CD4-positive, CD25-positive, alpha-beta regulatory T cell (primary cell): ENCODE measurements around the gene FOXK1. TPM values are rescaled to one million over a fixed set of nuclear protein-coding genes. Genes with fewer than 3 reads are reported as not detected.

Experiments used
- ATAC-seq, 2 donors: fragments of 150-1000 bp; cut with Tn5 transposase; one replicate each; pipeline ENCODE4 v1.10.0; 2021; ENCODE audit warnings: low read depth in 2 of 2, moderate number of reproducible peaks in 2 of 2, moderate library complexity in 1 of 2
- DNase-seq, 3 donors: peaks; one replicate each; pipeline versions ENCODE4 v3.0.0 to v3.0.0-alpha.2; 2012 to 2022; ENCODE audit warnings: mixed read lengths in 1 of 3
- H3K27ac ChIP-seq: one replicate; pipeline ENCODE4 v1.7.0; 2013; ENCODE audit warnings: mild to moderate bottlenecking, low read length; ENCODE audit not compliant: insufficient read depth, poor library complexity, severe bottlenecking
- H3K27me3 ChIP-seq: one replicate; pipeline ENCODE4 v1.7.0; 2013; ENCODE audit warnings: low read length; ENCODE audit not compliant: control insufficient read depth, insufficient read depth
- H3K36me3 ChIP-seq: one replicate; pipeline ENCODE4 v1.7.0; 2013; ENCODE audit warnings: mild to moderate bottlenecking, low read length, moderate library complexity; ENCODE audit not compliant: control insufficient read depth, insufficient read depth
- H3K4me1 ChIP-seq: 2 replicates; pipeline ENCODE4 v1.7.0; 2013; ENCODE audit warnings: mild to moderate bottlenecking, low read length; ENCODE audit not compliant: insufficient read depth, control insufficient read depth, poor library complexity, severe bottlenecking
- H3K4me3 ChIP-seq: one replicate; pipeline ENCODE4 v1.7.0; 2013; ENCODE audit warnings: low read depth, mild to moderate bottlenecking, low read length, moderate library complexity
- H3K9me3 ChIP-seq, 2 experiments: 1 replicate in 1 of 2; 2 replicates in 1 of 2; pipeline ENCODE4 v1.7.0; 2013; ENCODE audit warnings: low read length in 2 of 2, mild to moderate bottlenecking in 1 of 2, moderate library complexity in 1 of 2; ENCODE audit not compliant: control insufficient read depth in 2 of 2
- H3K27ac Mint-ChIP-seq, 3 donors: one replicate each; pipeline ENCODE4 v1.8.0; 2020 to 2022; ENCODE audit warnings: mild to moderate bottlenecking in 3 of 3, mixed read lengths in 3 of 3, moderate library complexity in 2 of 3
- H3K27me3 Mint-ChIP-seq: one replicate; pipeline ENCODE4 v1.8.0; 2022; ENCODE audit warnings: mild to moderate bottlenecking, mixed read lengths
- H3K36me3 Mint-ChIP-seq: one replicate; pipeline ENCODE4 v1.8.0; 2020; ENCODE audit warnings: mixed read lengths
- H3K4me1 Mint-ChIP-seq, 4 donors: one replicate each; pipeline ENCODE4 v1.8.0; 2020 to 2022; ENCODE audit warnings: mixed read lengths in 4 of 4, mild to moderate bottlenecking in 1 of 4
- H3K4me3 Mint-ChIP-seq, 4 donors: one replicate each; pipeline ENCODE4 v1.8.0; 2020 to 2022; ENCODE audit warnings: mild to moderate bottlenecking in 4 of 4, mixed read lengths in 4 of 4, moderate library complexity in 3 of 4
- H3K9me3 Mint-ChIP-seq, 7 donors: one replicate each; pipeline ENCODE4 v1.8.0; 2020 to 2022; ENCODE audit warnings: mixed read lengths in 7 of 7, mild to moderate bottlenecking in 3 of 7, moderate library complexity in 2 of 7
- polyA plus RNA-seq, 4 donors: library from polyadenylated mRNA; unstranded; fragments of 300-500 nt; fragmentation: Illumina TruSeq; gene quantifications; one replicate each; pipeline ENCODE4 v1.2.3, GENCODE V29; 2021
- total RNA-seq: library from RNA; stranded (reverse); gene quantifications from one replicate; pipeline ENCODE4 v1.2.3, GENCODE V29; 2022

FOXK1 gene
- total and polyA plus RNA-seq, 5 donors from 2014 or later: 1.8 to 55.1 (median 2.7) TPM

DNA sequence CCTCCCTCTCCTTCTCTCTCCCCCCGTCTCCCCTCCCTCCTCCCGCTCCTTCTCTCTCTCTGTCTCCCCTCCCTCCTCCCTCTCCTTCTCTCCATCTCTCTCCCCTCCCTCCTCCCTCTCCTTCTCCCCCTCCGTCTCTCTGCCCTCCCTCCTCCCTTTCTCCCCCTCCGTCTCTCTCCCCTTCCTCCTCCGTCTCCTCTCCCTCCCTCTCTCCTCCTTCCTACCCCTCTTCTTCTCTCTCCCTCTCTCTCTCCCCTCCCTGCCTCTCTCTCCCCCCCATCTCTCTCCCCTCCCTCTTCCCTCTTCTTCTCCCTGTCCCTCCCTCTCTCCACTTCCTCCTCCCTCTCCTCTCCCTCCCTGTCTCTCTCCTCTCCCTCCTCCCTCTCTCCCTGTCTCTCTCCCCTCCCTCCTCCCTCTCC lies 125.5 kb downstream of the FOXK1 start:
- Mint-ChIP-seq H3K27me3 (peaks cover 26% of the 10 kb centered on the region), H3K4me3 (no peak overlapping the region), H3K27ac (no peak overlapping the region), H3K36me3 (no peaks in the 10 kb centered on the region), H3K4me1 (peaks cover 0 to 10% (median 0%) of the 10 kb centered on the region in 4 donors), H3K9me3 (peaks cover 0 to 1% (median 0%) of the 10 kb centered on the region in 7 donors)
- H3K9me3 ChIP-seq: no peaks in the 10 kb centered on the region
- H3K27me3 ChIP-seq: peaks cover 2% of the 10 kb centered on the region
- DNase-seq: no peak
- H3K4me1 ChIP-seq: peaks cover 10% of the 10 kb centered on the region
- no peaks in the 10 kb centered on the region for H3K36me3 ChIP-seq
- no peak overlapping the region for H3K27ac ChIP-seq
- no peak overlapping the region for H3K4me3 ChIP-seq
- ATAC-seq: no peak

DNA sequence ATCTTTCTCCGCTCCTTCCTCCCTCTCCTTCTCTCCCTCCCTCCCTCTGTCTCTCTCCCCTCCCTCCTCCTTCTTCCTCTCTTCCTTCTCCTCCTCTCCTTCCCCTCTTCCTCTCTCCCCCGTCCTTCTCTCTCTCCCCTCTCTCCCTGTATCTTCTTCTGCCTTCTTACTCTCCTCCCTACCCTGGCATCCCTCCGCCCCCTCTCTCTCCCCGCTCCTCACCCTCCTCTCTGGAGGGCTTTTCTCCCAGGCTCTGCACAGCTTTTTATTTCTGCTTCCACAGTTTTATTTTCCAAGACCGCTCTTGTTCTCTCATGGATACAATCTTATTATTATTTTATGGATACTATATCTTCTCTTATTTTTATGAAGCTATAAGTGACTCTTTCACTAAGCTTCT lies 125.9 kb downstream of the FOXK1 start:
- no peaks in the 10 kb centered on the region for H3K36me3 Mint-ChIP-seq
- H3K4me3 Mint-ChIP-seq: no peak overlapping the region
- H3K9me3 Mint-ChIP-seq: peaks cover 0 to 4% (median 0%) of the 10 kb centered on the region in 7 donors
- no peak overlapping the region for H3K27ac ChIP-seq
- peaks cover 10% of the 10 kb centered on the region for H3K4me1 ChIP-seq
- no peaks in the 10 kb centered on the region for H3K9me3 ChIP-seq
- peaks cover 2% of the 10 kb centered on the region for H3K27me3 ChIP-seq
- peaks cover 30% of the 10 kb centered on the region for H3K27me3 Mint-ChIP-seq
- no peak for DNase-seq
- no peak overlapping the region for H3K27ac Mint-ChIP-seq
- H3K4me3 ChIP-seq: no peak overlapping the region
- no peak for ATAC-seq
- H3K36me3 ChIP-seq: no peaks in the 10 kb centered on the region
- H3K4me1 Mint-ChIP-seq: peaks cover 0 to 10% (median 0%) of the 10 kb centered on the region in 4 donors

DNA sequence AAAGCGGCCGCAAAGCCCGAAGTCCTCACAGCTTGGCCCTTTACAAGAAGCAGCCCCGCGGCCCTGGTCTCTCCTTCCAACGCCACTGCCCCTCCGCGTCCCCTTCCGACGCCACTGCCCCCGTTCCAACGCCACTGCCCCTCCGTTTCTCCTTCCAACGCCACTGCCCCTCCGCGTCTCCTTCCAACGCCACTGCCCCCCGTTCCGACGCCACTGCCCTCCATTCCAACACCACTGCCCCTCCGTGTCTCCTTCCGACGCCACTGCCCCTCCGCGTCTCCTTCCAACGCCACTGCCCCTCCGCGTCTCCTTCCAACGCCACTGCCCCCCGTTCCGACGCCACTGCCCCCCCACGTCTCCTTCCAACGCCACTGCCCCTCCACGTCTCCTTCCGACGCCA lies 126.5 kb downstream of the FOXK1 start:
- Histone ChIP-seq H3K27me3 (peaks cover 4% of the 10 kb centered on the region), H3K4me1 (peaks cover 10% of the 10 kb centered on the region), H3K9me3 (no peaks in the 10 kb centered on the region), H3K36me3 (no peaks in the 10 kb centered on the region), H3K27ac (no peak overlapping the region), H3K4me3 (no peak overlapping the region)
- H3K4me1 Mint-ChIP-seq: peaks cover 0 to 10% (median 0%) of the 10 kb centered on the region in 4 donors
- H3K9me3 Mint-ChIP-seq: peaks cover 0 to 5% (median 2%) of the 10 kb centered on the region in 7 donors
- no peak for DNase-seq
- H3K27ac Mint-ChIP-seq: peak overlapping the region in 1 of 3 donors; percentile 71
- no peak for ATAC-seq
- peaks cover 34% of the 10 kb centered on the region for H3K27me3 Mint-ChIP-seq
- H3K36me3 Mint-ChIP-seq: no peaks in the 10 kb centered on the region
- H3K4me3 Mint-ChIP-seq: peak overlapping the region in 2 of 4 donors; percentile 15 to 46

DNA sequence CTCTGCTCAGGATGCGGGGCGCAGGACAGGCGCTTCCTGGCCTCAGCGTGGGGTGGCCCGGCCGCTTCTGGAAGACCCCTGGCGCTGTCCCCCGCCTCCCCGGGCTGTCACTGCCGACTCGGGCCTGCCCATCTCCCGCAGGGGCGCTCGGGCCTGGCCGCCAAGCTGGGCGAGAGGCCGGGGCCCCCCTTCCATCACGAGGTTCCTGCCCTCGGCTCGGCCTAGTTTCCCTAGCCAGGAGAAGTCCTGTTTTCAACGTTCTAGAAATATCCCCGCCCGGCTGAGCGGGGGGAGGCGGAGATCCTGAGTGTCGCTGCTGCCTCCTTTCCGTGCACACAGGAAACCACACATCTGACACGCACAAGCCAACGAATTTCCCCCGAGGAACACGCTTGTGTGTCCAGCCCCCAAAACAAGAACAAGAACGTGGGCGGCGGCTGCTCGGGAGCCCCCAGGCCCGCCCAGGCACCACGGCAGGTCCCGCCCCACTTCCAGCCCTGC lies 127.0 kb downstream of the FOXK1 start:
- Histone ChIP-seq H3K9me3 (no peaks in the 10 kb centered on the region), H3K4me1 (peaks cover 10% of the 10 kb centered on the region), H3K4me3 (no peak overlapping the region), H3K36me3 (no peaks in the 10 kb centered on the region), H3K27me3 (peaks cover 4% of the 10 kb centered on the region), H3K27ac (no peak overlapping the region)
- no peak for ATAC-seq
- peaks cover 0 to 10% (median 0%) of the 10 kb centered on the region in 4 donors for H3K4me1 Mint-ChIP-seq
- peak overlapping the region in 1 of 3 donors; percentile 69 for H3K27ac Mint-ChIP-seq
- peaks cover 34% of the 10 kb centered on the region for H3K27me3 Mint-ChIP-seq
- peak in 1 of 3 donors; percentile 31 for DNase-seq
- peak overlapping the region in 3 of 4 donors; percentile 69 to 89 (median 75) for H3K4me3 Mint-ChIP-seq
- H3K9me3 Mint-ChIP-seq: peaks cover 0 to 5% (median 2%) of the 10 kb centered on the region in 7 donors
- no peaks in the 10 kb centered on the region for H3K36me3 Mint-ChIP-seq

DNA sequence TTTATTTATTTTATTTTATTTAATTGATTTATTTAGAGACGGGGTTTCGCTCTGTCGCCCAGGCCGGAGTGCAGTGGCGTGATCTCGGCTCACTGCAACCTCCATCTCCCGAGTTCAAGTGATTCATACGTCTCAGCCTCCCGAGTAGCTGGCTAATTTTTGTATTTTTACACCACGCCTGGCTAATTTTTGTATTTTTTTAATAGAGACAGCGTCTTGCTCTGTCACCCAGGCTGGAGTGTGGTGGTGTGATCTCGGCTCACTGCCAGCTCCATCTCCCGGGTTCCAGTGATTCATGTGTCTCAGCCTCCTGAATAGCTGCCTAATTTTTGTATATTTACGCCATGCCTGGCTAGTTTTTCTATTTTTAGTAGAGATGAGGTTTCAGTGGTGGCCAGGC lies 127.6 kb downstream of the FOXK1 start:
- no peak overlapping the region for H3K27ac ChIP-seq
- DNase-seq (no peak), ATAC-seq (no peak)
- Mint-ChIP-seq H3K9me3 (peaks cover 0 to 5% (median 2%) of the 10 kb centered on the region in 7 donors), H3K4me3 (no peak overlapping the region), H3K4me1 (peaks cover 0 to 10% (median 0%) of the 10 kb centered on the region in 4 donors), H3K27me3 (peaks cover 34% of the 10 kb centered on the region), H3K36me3 (no peaks in the 10 kb centered on the region), H3K27ac (no peak overlapping the region)
- peaks cover 10% of the 10 kb centered on the region for H3K4me1 ChIP-seq
- no peaks in the 10 kb centered on the region for H3K9me3 ChIP-seq
- peaks cover 4% of the 10 kb centered on the region for H3K27me3 ChIP-seq
- H3K4me3 ChIP-seq: no peak overlapping the region
- no peaks in the 10 kb centered on the region for H3K36me3 ChIP-seq

DNA sequence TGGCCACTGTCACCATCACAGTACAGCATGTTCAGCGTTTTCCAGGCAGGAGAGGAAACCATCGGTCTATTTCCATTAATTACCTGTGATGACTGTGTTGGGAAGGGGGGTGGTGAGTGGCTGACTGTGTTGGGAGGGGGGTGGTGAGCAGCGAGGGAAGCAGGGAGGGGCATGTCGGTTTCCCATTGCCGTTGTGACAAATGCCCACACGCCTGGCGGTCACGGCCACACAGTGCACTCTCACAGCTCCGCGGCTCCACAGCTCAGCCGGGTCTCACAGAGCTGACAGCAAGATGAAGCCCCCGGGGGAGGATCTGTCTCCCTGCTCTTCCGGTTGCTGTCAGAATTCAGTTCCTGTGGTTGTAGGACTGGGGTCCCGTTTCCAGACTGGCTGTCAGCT lies 132.3 kb downstream of the FOXK1 start:
- ATAC-seq: no peak
- peaks cover 5% of the 10 kb centered on the region for H3K4me1 ChIP-seq

DNA sequence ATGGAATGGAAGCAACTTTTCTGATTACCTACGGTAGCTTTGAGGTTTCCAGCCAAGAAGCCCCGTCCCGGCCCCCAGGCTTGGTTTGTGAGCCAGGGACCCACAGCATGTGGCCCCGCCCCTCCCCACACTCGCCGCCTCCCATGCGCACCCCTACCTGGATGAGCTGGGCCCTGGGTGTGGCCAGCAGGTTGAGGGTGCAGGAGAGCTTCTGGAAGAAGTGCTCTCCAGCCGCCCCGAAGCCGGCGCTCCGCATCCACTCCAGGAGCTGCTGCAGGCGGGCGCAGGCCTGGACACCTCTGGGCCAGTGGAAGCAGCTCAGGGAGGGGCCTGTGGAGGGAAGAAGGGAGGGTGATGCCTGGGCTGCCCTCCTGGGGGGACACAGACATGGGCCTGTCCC lies 133.0 kb downstream of the FOXK1 start:
- H3K9me3 ChIP-seq: no peaks in the 10 kb centered on the region
- Mint-ChIP-seq H3K27me3 (peaks cover 19% of the 10 kb centered on the region), H3K27ac (no peak overlapping the region), H3K9me3 (peaks cover 0 to 4% (median 2%) of the 10 kb centered on the region in 7 donors), H3K4me1 (peaks cover 0 to 4% (median 0%) of the 10 kb centered on the region in 4 donors), H3K4me3 (no peak overlapping the region), H3K36me3 (no peaks in the 10 kb centered on the region)
- no peak overlapping the region for H3K27ac ChIP-seq
- H3K4me1 ChIP-seq: no peaks in the 10 kb centered on the region
- H3K36me3 ChIP-seq: no peaks in the 10 kb centered on the region
- no peak overlapping the region for H3K4me3 ChIP-seq
- ATAC-seq (no peak), DNase-seq (no peak)
- peaks cover 2% of the 10 kb centered on the region for H3K27me3 ChIP-seq

More for the DNA sequence above, 132.3 kb downstream of the FOXK1 start:
- Histone ChIP-seq H3K9me3 (no peaks in the 10 kb centered on the region), H3K27ac (no peak overlapping the region), H3K36me3 (no peaks in the 10 kb centered on the region), H3K4me3 (no peak overlapping the region), H3K27me3 (peaks cover 2% of the 10 kb centered on the region)
- H3K36me3 Mint-ChIP-seq: no peaks in the 10 kb centered on the region
- peaks cover 0 to 4% (median 2%) of the 10 kb centered on the region in 7 donors for H3K9me3 Mint-ChIP-seq
- H3K4me1 Mint-ChIP-seq: peaks cover 0 to 7% (median 0%) of the 10 kb centered on the region in 4 donors
- no peak for DNase-seq
- peaks cover 25% of the 10 kb centered on the region for H3K27me3 Mint-ChIP-seq
- H3K4me3 Mint-ChIP-seq: no peak overlapping the region
- no peak overlapping the region for H3K27ac Mint-ChIP-seq
